Neural cell (in vitro differentiated cells): ENCODE results near the gene GATA1.
"Not testable (repeated sequence)": the region's sequence is repeated elsewhere in the genome, so short reads cannot be mapped to it uniquely, and the experiment has no call there.

Experiments
- CTCF ChIP-seq: fragments of 450-650 bp; IDR thresholded peaks from 2 replicates; pipeline ENCODE4 v1.5.1; 2014; ENCODE audit warnings: antibody characterized with exemption, mild to moderate bottlenecking, moderate library complexity; ENCODE audit not compliant: poor library complexity, severe bottlenecking
- EZH2 ChIP-seq: fragments of 200-600, 300-800 bp; shearing (Covaris generic), sonication (generic); IDR thresholded peaks from 2 replicates; pipeline ENCODE4 v1.6.1; 2014; ENCODE audit warnings: antibody characterized with exemption, low read length, borderline replicate concordance, mild to moderate bottlenecking; ENCODE audit not compliant: insufficient read depth, poor library complexity, severe bottlenecking
- RAD21 ChIP-seq: fragments of 450-650 bp; conservative IDR thresholded peaks from 2 replicates; pipeline ENCODE4 v1.6.1; 2014; ENCODE audit warnings: antibody characterized with exemption, mild to moderate bottlenecking, moderate library complexity

- not testable (repeated sequence) for TF ChIP-seq CTCF, EZH2, RAD21
These were observed 33.0 kb downstream of the GATA1 start for GRCh38 chrX:48819394-48819793.
